Activated CD8-positive, alpha-beta memory T cell treated with anti-CD3 and anti-CD28 coated beads for 48 hours (primary cell): Measurements from ENCODE around the gene FGD6.
"Not testable (repeated sequence)": the region's sequence is repeated elsewhere in the genome, so short reads cannot be mapped to it uniquely, and the experiment has no call there.

Experiments
- DNase-seq, 3 experiments: peaks; one replicate each; pipeline ENCODE4 v3.0.0-alpha.2; 2020; ENCODE audit warnings: low read depth in 2 of 3, low spot score in 2 of 3

FGD6 gene

DNA sequence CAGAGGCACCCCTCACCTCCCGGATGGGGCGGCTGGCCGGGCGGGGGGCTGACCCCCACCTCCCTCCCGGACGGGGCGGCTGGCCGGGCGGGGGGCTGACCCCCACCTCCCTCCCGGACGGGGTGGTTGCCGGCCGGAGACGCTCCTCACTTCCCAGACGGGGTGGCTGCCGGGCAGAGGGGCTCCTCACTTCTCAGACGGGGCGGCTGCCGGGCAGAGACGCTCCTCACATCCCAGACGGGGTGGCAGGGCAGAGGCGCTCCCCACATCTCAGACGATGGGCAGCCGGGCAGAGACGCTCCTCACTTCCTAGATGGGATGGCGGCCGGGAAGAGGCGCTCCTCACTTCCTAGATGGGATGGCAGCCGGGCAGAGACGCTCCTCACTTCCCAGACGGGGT lies 18.4 kb upstream of the FGD6 start:
- not testable (repeated sequence) for DNase-seq

DNA sequence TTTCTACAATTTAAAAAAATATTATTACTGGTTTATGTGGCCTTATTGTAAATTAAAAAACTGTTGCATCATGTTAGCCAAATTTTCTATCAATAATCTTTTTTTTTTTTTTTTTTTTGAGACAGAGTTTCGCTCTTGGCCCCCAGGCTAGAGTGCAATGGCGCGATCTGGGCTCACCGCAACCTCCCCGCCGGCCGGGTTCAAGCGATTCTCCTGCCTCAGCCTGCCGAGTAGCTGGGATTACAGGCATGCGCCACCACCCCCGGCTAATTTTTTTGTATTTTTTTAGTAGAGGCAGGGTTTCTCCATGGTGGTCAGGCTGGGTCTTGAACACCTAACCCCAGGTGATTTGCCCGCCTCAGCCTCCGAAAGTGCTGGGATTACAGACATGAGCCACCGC lies 16.9 kb upstream of the FGD6 start:
- DNase-seq, result not testable (repeated sequence)

DNA sequence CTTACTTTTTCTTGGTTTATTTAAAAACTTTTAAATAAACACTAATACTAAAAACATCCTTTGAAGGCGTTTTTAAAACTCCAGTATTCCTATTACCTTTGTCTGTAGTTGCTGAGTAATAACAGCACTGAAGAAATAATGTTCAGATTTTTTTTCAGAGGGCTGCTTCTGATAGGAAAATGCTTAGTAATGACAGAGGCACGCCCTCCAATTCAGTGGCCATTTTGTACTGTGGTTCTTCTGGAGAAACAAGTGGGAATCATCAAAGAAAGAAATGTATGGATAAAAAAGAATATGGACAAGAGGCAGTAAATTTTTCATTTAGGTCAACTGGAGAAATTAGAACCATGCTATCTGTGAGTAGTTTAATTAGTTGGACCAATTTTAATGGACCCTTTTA lies 13.9 kb upstream of the FGD6 start:
- no peak for DNase-seq

DNA sequence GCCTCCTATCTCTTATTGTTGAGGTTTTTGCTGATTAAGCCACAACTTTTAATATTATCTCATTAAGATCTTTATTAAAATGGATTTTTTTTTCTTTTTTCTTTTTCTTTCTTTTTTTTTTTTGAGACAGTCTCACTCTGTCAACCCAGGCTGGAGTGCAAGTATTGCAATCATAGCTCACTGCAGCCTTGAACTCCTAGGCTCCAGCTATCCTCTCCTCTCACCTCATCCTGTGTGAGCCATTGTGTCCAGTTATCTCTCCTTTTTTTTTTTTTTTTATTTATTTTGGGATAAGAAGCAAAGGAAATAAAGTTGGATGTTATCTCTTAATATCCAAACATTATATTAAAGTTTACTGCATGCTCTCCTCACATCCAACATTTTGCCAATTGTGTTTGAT lies 13.0 kb upstream of the FGD6 start:
- DNase-seq, result no peak

DNA sequence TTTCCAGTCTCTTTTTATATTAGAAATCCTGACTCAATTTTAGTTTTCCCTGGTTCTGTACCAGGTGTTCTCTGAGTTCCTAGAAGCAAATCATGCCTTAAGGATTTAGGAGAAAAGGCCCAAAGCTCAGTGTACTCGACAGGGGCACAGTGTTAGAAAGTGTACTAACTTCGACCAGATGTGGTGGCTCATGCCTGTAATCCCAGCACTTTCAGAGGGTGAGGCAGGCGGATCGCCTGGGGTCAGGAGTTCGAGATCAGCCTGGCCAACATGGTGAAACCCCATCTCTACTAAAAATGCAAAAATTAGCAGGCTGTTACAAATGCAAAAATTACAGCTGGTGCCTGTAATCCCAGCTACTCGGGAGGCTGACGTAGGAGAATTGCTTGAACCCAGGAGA lies 12.4 kb upstream of the FGD6 start:
- DNase-seq, result no peak

DNA sequence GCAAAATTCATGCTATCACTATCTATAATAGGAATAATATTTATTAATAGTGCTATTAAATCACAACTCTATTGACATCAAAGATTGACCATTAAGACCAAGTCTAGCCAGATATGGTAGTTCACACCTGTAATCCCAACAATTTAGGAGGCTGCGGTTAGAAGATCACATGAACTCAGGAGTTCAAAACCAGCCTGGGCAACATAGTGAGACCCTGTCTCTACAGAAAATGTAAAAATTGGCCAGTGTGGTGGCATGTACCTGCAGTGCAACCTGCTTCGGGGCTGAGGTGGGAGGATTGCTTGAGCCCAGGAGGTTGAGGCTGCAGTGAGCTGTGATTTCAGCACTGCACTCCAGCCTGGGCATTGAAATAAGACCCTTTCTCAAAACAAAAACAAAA lies 11.3 kb upstream of the FGD6 start:
- no peak for DNase-seq

DNA sequence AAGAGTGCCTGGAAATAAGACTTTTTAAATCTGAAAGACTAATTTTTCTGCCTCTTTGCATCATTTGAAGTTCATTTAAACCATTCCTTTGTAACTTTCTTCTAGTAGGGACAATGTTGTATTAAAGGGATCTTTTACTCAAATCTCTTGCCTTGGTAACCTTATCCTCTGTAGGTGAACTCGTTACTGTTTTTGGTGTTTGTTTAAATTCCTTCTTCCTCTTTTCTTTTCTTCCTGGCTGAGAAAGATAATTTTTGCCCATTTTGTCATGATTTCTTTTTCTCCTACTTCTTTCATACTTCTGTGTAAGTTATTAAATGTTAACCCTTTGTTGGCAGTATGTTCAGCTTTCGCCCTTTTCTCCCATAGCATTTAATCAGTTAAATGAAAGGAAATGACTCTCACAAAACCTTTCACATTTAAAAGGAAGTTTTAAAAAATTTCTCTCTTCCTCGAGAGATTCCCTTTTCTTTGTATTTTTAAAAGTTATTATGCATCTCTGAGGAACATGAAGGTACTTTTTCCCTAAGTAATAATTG lies 10.6 kb upstream of the FGD6 start:
- no peak for DNase-seq

DNA sequence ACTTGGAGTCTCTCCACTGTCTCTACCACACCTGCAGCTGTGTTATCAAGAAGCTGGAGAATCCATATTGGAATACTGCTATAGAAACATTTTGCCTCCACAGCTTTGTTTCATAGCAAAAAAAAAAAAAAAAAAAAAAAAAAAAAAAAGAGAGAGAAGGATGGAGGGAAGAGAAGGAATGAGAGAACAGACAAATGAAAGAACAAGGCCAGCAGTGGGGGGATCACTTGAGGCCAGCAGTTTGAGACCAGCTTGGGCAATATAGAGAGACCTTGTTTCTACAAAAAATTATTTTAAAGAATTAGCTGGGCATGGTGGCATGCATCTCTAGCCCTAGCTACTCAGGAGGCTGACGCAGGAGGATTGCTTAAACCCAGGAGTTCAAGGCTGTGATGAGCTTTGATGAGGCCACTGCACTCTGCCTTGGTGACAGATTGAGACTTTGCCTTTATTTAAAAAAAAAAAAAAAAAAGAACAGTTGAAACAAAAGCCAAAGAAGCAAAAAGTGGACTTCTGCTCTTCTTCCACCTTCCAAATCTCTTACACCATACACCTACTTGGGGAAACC lies 8.5 kb upstream of the FGD6 start:
- no peak for DNase-seq

DNA sequence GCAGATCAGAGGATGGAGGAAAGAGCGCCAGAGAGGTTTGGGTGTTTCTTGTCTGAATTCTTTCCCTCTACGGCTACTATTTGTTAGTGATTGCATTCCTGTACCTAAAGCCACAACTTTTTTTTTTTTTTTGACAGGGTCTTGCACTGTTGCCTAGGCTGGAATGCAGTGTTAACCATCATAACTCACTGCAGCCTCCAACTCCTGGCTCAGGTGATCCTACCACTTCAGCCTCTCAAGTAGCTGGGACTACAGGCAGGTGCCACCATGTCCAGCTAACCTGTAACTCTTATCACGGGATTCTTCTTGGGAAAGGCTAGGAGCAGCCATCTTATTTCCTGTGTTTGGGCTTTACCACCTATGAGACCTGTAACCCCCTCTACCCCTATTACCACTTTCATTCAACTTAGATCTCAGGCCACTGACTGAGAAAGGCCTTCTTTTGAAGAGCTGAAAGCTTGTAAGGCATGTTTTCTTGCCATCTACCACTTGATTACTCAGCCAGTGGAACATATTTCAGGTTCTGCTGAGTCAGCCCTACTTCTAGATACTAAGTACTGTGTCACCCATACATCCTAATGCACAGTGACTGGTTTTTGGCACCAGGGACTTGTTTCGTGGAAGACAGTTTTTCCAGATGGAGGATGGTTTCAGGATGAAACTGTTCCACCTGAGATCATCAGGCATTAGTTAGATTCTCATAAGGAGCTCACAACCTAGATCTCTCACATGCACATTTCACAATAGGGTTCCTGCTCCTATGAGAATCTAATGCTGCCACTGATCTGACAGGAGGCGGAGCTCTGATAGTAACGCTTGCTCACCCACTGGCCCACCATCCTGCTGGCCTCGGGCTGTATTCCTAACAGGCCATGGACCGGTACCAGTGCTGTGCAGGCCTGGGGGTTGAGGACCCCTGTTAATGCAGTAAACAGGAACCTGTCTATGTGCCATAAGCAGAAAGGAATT lies 7.2 kb upstream of the FGD6 start:
- no peak for DNase-seq

DNA sequence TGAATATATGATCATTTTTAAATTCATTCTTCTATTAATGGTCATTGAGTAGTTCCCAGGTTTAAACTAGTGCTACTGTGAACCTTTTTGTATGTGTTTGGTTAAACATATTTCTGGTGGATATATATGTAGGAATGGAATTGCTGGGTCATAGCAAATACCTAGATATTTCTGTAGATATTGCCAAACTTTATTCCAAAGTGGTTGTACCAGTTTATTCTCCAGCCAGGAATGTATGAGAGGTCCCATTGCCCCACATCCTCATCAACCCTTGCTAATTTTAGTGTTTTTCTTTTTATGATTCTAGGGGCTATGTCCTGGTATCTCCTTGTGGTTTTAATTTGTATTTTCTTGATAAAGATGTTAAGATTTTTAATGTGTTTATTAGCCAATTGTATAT lies 3.5 kb upstream of the FGD6 start:
- no peak for DNase-seq

DNA sequence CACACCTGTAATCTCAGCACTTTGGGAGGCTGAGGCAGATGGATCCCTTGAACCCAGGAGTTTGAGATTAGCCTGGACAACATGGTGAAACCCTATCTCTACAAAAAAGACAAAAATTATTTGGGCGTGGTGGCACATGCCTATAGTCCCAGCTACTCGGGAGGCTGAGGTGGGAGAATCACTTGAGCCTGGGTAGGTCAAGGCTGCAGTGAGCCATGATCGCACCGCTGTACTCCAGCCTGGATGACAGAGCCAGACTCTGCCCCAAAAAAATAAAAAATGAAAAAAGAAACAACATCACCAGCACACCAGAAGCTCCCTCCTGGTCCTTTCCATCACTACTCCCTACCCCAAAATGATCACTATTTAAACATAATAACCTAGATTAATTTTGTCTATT lies 2.9 kb upstream of the FGD6 start:
- DNase-seq, result no peak

DNA sequence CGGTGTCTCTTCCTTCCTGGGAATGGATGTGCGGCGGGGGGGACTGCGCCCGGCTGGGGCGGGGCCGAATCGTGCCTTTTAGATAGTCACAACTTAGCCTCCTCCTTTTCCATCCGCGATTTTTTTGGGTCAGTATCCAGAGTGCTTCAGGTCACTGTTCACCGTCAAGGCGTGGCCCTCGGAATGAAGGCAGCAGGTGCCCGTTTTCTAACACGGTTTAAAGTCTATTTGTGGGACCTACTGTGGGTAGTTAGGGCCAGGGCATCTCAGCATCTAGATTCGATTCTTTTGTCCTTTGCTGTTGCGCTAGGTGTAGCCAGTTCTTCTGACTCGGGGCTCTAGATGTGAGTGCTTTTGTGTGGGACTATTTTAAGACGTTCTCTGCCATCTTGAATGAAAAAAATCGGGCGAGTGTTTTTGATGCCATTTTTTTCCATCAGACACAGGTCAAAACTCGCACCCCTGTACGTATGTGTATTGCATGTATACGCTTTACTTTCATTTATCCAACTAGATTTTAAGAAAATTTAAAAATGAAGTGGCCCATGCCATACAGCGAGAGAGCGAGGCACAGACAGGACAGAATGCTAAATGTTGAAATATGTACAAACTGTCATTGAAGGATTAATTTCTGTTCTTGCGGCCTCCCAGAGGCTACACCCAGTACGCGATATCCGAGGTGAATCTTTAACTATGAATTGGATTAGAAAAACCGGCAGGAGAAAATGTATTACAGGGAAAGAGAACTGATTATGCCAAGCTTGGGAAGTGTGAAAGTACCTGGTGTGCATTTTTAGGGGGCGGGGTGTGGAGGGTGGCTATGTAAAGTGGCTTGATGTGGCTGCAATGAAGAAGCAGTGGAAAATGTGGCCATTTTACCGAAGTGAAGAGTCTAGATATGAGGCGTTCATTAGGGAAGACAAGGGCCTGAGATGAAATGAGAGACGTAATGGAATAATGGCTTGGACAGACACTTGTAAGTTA lies 1.2 kb upstream of the FGD6 start:
- peak in 2 of 3 experiments; percentile 7 to 15 for DNase-seq

DNA sequence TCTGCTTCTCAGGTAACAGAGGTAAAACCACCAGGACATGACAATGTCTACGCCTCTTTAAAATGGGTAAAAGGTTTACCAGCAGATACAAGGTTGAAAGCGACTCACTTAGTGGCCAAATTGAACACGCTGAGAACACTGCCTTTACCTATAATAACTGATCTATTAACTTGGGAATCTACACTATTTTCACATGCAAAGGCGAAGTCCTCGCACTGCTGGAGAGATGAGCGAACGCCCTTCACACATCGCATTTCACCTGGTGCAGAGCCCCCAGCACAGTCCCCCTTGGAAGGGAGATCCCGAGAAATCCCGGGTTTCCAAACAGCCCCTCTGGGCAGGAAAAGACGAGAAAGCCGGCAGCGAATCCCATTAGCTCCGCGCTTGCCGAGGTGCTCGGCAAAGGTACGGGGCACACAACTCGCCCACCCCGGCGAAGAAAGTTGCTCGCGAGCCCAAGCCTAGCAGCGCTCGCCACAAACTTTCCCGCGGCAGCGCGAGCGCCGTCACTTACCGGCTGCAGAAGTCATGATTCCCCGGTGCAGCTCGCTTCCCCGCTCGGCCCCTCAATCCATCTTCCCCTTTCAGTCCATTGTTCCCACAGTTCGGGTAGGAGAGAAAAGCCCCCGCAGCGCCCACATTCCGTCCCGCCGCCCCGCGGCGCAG lies 423 bp downstream of the FGD6 start:
- no peak for DNase-seq

DNA sequence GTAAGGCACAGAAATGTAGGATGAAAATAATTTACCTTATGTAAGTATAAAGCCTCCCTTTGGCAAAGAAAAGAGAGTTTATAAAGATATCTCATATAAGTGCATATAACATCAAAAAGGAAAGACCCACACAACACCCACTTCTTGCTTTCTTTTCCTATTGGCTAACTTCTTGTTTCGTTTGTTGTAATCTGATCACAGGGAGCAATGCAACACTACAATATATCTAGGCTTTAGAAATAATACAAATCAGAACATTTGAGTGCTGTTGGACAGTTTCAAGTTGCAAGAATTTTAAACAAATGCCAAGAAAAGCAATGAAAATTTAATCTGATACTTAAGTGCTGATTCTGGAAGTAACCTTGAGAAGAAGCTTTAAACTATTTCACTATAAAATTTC lies 1.3 kb downstream of the FGD6 start:
- no peak for DNase-seq

DNA sequence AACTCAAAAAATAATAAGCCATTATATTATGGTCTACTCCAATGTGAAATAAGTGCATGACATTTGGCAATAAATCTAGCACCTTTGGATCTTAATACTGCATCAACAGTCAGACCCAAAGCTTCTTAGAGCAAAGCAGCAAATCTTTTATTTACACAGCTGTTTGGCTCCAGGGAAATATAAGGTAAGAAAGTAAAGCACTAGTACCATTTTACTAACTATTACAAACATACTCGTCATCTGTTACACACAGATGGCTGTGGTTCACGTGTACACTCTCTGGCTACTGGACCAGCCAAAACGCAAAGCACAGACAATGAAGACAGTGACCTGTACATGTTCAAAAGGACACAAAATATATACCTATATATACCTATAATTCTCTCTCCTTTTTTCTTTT lies 2.8 kb downstream of the FGD6 start:
- DNase-seq, result no peak

DNA sequence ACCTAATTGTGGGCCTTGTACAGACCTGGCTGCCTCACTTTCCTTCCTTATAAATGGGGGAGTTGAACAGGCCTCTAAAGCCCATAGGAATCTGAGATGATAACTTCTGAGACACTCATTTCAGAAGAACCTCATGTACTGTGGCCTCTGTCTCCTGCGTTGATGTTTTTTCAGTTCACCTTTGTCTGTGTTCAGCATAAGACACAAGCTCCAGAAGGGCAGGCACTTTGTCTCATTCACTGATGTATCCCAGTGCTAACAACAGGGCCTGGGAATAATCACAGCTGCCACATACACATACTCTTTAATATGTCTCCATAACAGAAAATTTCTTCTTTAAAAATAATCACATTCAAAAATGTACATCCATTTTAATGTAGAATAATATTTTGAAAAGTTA lies 3.3 kb downstream of the FGD6 start:
- DNase-seq, result no peak

DNA sequence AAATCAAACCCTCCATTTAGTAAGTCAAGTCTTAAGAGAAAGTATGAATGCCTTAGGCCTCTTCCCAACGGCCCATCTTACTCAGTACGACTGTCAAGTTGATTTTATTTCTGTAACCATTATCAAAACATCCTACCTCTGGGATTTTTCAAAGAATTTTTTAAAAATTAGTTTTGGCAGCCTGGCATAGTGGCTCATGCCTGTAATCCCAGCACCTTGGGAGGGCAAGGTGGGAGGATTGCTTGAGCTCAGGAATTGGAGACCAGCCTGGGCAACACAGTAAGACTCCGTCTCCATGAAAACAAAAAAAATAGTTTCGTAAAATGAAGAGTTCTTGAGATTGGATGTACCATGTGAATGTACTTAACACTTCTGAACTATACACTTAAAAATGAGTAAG lies 4.1 kb downstream of the FGD6 start:
- DNase-seq, result no peak

DNA sequence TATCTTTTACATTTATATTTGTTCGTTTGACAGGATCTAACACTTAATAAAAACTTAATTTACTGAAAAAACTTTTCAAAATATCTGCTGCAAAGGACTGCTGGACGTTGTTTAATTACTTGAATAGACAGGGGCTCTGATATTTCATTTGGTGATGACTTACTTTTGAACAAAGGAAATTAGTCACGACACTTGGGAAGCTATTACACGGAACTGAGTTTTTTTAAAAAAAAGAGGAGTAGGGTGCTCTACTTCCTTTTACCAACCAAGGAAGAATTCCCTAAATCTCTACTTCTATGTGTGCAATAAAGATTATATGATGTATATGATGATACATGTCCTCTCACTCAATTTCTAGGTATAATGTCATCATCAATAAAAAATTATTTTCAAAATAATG lies 4.7 kb downstream of the FGD6 start:
- DNase-seq, result no peak

DNA sequence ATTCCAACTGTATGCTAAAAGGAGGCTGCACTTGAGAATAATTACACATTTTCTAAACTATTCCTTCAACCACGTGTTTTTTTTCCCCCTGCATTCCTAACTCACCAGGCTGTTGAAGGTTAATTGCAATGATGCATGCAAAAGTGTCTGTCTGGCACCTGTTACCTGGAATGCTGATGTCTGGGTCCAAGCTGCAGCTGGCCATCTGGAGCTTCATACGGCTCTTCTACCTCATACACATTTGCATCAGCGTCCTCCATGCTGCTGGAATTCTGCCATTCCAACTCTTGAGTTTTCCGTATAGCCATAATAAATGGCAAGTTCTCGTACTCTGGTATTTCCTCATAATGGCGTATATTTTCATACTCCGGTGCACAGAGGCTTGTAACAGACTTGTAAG lies 8.6 kb downstream of the FGD6 start:
- DNase-seq, result no peak

DNA sequence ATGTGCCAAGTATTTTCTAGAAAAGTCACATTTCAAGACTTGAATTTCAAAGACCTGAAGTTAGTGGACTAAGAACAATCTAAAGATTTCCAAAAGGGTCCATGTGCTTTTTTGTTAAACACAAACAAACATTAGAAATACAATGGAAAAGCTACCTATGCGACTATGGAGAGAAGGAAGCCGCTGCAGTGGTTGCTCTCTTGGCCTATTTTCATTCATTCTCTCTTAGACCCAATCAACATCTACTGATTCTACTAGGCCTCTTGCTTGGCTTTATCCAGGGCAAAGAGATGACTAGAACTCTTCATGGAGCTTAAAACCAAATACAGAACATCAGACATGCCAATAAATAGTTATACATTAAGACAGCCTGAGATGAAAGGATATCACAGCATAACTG lies 9.9 kb downstream of the FGD6 start:
- DNase-seq, result no peak

DNA sequence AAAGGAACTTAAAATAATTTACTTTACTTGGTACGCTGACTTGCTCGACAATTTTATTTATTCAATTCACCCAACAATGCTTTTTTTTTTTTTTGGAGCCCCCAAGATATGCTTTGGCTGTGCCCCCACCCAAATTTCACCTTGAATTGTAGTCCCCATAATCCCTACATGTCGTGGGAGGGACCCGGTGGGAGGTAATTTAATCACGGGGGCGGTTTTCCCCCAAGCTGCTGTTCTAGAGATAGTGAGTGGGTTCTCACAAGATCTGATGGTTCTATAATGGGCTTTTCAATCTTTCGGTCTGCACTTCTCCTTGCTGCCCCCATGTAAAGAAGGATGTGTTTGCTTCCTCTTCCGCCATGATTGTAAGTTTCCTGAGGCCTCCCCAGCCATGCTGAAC lies 10.4 kb downstream of the FGD6 start:
- DNase-seq, result no peak
